GM18861 (cell line): ENCODE measurements around the gene CREB3L2.

Experiments used
- ATAC-seq: cut with Tn5 transposase; IDR thresholded peaks from one replicate; pipeline ENCODE4 v1.9.1; 2021; ENCODE audit not compliant: unreplicated experiment

CREB3L2 gene

DNA sequence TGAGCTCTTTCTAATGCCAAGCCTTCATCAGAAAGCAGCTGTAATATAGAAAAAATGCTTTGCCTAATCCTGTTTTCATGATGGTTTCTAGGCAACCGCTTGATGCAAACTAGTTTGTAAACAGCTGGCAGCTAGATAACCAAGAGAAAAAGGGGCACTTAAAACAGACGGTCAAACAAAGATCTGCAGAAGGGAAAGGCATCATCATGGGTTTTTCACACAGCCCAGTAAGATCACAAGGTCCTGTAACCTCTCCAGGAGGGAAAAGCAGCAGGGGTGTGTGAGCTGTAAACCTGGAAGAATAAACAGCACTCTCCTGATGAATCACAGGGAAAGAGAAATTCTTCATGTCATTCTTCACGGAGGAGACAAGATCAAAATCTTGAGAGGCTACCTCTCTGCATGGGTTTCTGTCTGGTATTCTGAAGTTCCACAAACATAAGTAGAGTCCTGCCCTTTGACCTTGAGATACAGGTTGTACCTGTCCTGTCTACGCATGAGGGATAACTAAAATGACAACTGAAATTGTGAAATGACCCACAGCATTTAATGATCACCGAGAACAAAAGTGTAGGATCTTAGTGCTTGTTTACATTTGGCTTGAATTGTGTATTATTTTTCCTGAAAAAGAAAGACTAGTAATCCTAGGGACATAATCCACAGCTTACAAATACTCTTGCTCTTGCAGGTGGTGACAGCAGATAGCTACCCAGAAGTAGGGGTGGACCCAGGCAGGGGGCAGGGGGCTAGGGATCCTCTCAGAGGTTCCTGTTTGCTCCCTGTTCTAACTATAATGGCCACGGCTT, 48.0 kb downstream of the CREB3L2 start:
- ATAC-seq: no peak

DNA sequence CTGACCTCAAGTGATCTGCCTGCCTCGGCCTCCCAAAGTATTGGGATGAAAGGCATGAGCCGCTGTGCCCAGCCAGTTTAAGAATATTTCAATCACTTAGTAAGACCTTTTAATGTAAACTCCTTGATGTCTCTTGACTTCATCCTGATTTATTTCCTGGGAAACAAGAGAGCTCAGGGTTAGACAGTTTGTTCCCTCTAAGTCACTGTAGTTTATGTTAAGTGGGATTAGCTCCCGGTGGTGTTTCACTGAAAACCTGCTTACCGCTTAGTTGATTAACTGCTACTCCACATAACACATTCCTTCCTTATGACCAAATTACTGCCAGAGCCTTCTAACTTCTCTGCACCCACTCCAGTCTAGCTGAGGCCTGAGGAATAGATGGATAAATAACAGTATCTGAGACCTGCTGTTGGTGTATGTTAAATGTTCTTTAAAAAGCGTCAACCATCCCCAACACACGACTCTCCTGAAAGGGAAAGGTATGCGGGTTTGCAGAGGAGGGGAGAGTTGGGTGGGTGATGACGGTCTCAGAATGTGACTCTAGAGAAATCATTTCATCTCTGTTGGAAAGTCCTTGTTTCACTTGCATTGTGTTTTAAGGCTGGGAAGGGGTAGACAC, 48.7 kb downstream of the CREB3L2 start:
- ATAC-seq: no peak

DNA sequence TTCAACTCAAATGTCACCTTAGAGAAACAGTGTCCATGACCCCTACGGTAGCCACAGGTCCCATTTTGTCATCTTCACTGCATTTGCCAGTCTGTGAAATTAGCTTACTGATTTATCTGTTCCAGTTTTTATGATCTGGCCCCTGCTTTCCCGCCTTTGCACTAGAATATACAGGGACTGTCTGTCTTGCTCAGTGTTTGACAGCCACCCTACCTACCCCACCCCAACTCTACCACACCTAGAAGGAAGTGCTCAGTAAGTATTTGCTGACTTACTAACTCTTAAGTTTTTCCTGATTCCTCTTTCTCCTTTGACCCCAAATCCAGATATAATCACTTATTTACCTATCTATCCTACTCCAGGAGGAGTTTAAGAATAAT, 49.5 kb downstream of the CREB3L2 start:
- ATAC-seq: no peak

DNA sequence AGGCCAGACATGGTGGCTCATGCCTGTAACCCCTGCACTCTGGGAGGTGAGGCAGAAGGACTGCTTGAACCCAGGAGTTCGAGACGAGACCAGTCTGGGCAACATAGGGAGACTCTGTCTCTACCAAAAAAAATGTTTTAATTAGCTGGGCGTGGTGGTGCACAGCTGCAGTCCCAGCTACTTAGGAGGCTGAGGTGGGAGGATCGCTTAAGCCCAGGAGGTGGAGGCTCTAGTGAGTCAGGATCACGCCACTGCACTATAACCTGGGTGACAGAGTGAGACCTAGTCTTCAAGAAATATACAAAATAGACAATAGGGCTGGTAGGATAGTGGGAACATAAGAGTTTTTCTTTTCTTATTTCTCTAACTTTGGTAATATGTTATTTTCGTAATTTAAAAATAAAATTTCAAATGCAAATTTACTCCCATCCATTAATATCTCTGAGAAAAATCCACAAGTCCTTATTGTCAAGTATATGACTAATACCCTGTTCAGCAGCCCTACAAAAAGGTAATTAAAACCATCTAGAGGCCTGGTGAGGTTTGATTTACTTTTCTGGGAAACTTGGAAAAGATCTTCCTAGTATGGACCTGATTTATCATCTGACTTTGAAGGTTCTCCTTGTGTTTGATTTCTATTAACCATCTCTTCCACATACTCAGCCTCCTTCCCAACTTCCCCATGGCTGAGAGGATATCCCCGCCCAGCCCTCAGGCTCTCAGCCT, 50.0 kb downstream of the CREB3L2 start:
- ATAC-seq: no peak

DNA sequence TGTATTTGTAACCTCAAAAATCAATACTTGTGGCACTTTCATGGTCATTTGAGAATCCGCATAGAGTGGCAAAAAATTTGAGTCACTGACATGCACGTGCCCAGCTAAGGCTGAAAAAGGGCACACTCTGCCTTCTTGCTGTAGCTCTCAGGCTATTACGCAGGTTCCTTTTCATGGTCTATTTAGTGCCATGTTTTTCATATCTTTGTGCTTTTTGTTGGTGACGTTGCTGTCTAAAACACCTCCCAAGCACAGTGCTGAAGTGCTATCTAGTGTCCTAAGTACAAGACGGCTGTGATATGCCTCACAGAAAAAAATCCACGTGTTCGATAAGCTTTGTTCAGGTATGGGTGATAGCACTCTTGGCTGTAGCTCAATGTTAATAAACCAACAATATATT, 50.9 kb downstream of the CREB3L2 start:
- no peak for ATAC-seq

DNA sequence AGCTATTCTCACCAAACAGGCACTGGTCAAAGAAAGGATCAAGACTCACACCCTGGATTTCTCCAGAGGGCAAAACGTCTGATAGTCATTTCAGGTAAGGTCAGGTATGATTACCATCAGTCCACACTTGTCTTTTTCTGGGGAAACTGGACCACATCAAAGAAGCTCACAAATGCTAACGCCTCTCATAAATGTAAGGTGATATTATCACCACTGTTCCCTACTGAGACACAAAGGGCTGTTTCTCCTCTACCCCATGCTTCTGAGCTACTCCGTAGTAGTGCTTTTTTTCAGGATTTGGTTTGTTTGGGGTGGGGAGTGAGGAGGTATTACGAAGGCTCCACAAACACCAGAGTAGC, 51.6 kb downstream of the CREB3L2 start:
- ATAC-seq: no peak

DNA sequence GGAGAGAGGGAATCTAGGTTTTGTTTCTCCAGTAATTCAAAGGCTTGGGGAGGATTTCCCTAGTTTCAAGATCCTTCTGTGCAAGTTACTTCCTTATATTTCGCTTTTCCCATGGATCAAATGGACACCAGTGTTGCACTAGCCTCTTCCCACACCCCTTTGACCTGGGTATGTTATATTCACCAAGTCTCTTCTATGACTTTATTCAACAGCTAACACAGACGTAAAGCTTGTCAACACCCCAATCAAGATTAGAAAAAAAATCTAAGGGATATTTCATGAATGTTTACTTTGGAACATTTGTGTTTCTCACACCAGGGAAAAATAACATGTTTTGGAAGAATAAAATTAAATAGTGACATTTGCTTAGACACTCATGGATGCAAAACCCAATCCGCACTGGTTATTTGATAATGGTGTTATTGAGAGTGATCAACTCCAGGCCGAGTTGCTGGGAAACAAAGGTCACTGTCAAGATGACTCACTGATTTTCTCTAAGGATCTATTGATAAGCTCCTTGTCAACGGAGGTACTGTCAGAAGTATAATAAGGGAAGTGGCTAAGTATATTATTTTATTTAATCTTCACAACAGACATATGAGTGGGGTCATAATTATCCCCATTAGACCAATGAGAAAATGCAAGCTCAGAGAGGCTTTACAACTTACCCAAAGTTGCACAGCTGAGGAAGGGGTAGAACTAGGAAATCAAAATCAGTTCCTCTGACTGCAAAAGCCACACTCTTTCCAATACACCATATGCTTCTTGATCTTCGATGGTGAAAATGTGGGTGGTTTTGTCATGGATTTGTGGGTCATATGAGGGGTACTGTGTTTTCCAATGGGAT, 52.2 kb downstream of the CREB3L2 start:
- ATAC-seq: no peak

DNA sequence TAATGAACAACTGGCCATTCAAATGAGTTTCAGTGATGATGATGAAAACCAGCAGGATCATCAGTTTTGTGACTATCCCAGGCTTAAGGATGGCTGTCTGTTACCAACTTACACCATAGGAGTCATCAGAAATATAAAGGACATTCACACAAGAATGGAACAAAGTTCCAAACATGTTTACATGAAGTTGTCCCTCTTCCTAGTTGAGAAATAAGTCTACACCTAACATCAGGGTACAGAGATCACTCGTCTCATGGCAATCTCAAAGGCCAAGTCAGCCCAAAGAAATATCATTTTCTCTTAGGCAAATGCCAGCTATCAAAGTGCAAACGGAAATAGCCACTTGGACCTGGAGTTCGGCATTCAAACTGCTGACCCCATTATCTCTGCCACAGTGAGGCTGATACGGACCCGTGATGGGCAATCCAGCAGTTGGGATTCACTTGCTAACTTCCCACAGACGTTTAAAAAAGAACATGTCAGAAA, 53.0 kb downstream of the CREB3L2 start:
- ATAC-seq: no peak

DNA sequence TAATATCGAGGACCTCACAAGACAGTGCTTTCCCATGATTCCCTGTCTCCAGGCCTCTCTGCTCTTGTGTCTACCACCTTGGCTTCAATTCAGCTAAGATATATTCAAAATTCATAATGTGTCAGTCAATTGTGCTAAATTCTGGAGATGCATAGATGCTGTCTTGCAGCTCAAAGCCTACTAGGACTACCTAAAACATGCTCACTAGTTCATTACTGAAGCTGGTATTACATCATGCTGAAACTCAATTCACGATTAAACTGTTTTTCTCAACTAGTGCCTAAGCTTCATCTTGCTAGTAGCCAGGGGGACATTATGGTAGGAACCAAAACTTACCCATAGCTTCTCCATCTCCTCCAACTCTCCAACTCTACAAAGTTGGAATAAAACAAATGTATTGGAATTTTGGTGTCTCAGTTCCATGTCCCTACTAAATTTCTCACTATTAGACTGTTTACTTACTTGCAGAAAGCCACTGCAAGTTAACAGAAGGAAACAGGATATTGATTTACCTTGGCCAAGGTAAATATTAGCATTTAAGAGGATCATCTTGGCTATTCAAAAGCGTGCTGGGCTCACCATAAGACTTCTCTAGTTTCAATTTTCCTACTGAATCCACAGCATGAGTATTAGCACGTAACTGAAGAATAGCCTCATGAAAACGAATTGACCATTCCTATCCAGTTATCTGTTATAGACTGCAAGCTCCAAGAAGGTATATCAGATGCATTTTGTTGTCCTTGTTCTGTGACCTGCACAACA, 53.6 kb downstream of the CREB3L2 start:
- no peak for ATAC-seq

DNA sequence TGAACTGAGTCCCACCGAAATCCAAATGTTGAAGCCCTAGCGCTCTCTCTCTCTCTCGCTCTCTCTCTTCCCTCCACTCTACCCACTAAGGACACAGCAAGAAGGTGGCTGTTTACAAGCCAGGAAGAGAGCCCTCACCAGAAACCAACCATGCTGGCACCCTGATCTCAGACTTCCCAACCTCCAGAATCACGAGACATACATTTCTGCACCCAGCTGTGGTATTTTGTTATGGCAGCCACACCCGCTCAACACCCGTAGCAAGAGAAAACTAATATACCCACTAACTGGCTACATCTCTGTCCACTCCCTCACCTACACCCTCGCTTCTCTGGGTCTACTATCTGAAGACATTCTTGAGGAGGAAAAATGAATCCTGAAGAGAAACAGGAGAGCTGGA, 54.8 kb downstream of the CREB3L2 start:
- ATAC-seq: no peak

DNA sequence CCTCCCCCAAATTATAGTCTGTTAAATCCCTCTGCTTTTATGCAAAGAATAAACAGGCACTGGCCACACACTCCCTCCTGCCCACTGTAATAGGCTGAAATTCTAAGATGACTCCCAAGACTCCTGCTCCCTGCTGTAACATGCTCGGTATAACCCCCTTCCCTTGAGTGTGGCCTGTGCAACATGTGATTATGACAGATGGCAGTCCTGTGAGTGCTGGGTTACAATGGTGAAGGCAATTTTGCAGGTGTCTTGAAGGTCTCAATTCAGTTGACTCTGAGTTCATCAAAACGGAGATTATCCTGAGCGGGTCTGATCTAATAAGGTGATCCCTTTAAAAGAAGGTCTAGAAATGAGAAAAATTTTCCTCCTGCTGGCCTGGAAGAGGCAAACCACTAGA, 55.9 kb downstream of the CREB3L2 start:
- no peak for ATAC-seq

DNA sequence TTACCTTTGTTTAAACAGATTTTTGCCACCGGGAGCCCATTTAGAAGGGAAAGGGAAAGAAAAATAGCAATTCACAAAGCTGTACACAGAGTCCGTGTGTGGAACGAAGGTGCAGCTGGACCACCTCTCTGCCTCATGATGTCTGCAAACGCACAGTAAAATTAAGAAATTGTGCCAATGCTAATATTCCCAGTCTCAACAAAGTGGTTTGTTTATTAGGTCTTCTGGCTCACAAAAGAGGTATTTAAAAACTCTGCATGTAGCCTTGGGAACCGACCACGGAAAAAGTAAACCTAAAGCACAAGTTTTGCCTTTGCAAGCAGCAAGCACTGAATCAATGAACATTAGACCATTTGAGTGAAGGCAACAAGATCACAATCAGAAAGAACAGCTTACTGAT, 57.7 kb downstream of the CREB3L2 start:
- ATAC-seq: no peak

DNA sequence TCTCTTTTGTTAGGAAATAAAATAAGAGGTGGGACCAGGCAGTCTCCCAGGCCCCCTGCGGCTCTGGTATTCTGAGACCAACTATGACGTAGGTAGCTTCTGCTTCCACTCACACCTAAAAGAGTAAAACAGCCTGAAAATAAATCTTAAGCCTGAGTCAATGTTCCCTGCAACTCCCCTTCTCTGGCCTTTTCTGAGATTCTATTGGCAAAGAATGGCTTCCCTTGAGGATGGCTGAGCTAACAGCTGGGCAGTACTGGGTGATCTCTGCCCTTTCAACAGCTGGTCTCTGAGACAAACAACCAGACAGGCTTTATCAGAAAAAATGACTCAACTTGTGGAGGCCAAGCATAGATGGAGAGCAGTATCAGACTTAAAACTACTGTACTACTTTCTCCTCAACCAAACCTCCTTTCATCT, 58.7 kb downstream of the CREB3L2 start:
- ATAC-seq: no peak

DNA sequence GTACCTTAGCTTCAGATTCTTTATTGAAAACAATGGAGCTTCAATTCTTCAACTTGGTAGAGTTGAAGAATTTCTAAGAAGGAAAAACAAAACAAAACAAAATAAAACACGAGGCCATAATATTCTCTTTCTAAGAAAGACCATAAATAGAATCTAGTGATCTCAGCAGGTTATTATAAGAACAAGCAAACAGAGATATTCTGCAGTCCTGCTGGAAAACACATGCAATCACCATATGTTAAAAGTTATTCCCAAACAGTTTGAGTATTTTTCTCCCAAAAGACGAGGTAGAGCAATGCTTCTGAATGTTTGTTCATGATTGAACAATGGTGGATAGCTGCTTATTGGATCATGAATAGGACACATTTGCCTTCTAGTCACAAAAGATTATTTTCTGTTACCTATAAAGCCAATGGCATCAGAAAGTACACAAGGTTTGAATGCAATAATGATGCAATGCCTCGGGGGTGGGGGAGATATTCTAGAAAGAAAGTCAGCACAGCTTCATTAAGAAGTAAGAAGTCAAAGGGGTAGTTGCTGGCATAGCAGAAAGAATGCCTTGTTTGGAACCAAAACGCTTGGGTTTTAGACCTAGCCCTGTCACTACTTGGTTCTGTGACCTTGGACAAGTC, 59.3 kb downstream of the CREB3L2 start:
- ATAC-seq: no peak

DNA sequence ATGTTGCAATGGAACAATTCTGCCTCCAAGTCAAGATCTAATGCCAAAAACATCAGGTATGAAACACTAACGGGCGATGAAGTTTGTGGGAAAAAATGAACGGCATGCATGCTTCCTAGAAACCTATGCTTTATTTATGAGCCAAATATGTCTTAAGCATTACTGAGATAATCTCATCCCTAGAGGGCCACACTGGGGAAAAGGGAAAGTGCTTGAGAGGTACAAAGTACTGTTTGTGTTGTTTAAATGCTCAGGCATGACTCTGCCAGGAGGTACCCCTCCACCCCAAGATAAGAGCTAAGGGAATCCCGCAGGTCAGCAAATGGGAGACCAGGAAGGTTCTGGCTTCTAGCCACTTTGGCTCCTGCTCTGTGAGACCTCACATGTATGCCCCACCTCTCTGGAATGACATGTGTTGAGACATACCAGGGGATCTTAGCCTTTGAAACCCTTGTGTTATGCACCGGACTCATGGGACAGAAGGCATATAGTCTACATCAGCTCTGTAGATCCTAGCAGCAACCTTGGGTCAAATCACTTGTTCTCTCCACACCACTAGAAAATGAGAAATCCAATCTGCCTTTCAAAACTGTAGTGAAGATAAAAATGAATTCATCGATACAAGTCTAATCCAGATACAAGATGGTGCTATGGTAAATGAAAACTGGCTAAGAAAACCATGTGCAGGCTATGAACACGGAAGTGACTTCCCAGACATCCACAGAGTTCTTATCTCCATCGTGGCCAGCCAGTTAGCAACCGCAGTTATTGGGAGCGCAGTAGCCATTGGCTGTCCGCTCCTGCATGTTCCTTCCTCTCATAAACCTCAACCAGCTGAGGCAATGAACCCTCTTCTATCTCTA, 61.0 kb downstream of the CREB3L2 start:
- no peak for ATAC-seq

DNA sequence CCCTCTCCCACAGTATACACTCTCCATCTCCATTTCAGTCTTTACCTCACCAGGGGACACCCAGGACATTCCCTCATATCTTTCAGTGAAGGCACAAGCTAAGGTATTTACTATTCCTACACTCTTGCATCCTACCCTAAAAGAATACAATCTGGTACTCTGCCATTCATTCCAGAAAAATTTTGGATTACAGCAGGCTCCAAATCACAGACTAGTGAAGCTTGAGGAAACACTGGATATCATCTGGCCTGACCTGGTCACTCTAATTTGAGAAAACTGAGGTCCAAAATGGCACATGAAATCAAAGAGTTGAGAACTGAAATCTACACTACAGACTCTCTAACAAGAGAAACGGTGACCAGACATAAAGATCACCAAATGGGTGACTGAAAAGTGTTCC, 61.7 kb downstream of the CREB3L2 start:
- no peak for ATAC-seq

DNA sequence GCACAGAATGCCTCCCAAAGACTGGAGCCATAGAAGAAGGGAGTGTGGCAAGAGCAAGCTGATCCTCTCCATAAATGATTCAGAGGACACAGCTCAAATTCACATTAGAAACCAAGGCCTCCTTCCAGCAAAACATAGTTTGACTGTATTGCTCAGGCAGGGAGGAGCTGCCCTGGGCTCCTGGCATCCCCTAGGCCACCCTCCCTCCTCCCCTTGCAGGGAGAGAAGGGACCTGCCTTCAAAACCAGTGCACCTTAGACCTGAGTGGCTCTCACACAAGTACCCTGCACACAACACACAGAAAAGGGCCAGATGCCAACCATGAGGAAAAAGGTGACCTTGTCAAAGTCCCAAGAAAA, 64.7 kb downstream of the CREB3L2 start:
- ATAC-seq: no peak

DNA sequence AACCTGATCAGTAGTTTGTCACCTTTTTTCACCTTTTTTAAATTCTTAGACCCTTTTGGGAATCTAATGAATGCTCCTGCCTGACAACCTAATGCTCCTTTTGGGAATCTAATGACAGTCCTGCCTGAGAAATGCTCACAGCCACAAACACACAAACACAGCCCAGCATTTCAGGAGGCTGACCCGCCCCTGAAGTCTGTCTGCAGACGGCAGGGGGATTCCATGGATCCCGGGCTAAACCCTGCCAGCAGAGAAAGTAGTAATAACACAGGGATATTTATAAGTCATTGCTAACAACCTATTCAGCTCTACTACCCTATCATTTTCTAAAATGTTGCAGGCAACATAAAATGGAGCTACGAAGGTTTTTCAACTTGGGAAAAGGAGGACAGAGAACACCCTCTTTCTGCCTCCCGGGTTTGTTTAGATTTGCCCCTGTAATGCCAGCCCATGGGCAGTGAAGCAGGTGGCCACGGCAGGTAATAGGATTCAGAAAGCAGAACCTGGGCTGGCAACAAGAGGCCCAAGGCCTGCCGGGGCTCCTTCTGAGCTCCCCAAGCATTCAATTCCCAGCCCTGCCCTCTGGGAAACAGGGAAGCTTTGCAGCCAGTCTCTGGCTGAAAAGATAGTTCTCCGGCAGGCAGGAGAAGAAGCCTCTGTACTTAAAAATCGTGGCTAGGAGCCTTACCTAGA, 65.2 kb downstream of the CREB3L2 start:
- no peak for ATAC-seq
